B cell (primary cell): ENCODE results near the gene DOCK4. TPM values are rescaled to one million over a fixed set of nuclear protein-coding genes. Genes with fewer than 3 reads are reported as not detected.

Experiments
- ATAC-seq: fragments of 200-7000 bp; cut with Tn5 transposase; one replicate; pipeline ENCODE4 v1.10.0; 2021; ENCODE audit warnings: low read depth, mild to moderate bottlenecking, moderate number of reproducible peaks, moderate library complexity
- CTCF ChIA-PET: fragments of 350-600 bp; sonication (Branson Sonifier 250); formaldehyde crosslinking; loops from one replicate; lab custom pipeline; 2021; ENCODE audit warnings: antibody characterized with exemption, inconsistent platforms; lab: Charles Lee
- POLR2A ChIA-PET: fragments of 350-600 bp; sonication (Branson Sonifier 250); formaldehyde crosslinking; loops from one replicate; lab custom pipeline; 2021; ENCODE audit warnings: antibody characterized with exemption; lab: Charles Lee
- DNase-seq: peaks from one replicate; pipeline ENCODE4 v3.0.0; 2013
- H2AFZ ChIP-seq: 2 replicates; pipeline ENCODE4 v1.6.1; 2012; ENCODE audit warnings: mild to moderate bottlenecking, low read depth, low read length; ENCODE audit not compliant: insufficient read depth, poor library complexity, severe bottlenecking
- H3K27ac ChIP-seq, 2 donors: 1 replicate in 1 of 2; 2 replicates in 1 of 2; pipeline ENCODE4 v1.5.1; 2012 to 2013; ENCODE audit warnings: low read length in 2 of 2, mild to moderate bottlenecking in 2 of 2, moderate library complexity in 1 of 2
- H3K27me3 ChIP-seq, 4 experiments: fragments of 200-600 bp in 1 of 4; sonication (generic) in 1 of 4; replicated peaks in 1 of 4; 1 replicate in 2 of 4; 2 replicates in 2 of 4; pipeline versions ENCODE4 v1.6.1 to v1.7.0; 2013 to 2016; ENCODE audit warnings: low read length in 3 of 4, mild to moderate bottlenecking in 2 of 4, mixed read lengths in 1 of 4, moderate library complexity in 1 of 4; ENCODE audit not compliant: insufficient read depth in 4 of 4, control insufficient read depth in 3 of 4; ENCODE audit errors: control extremely low read depth in 1 of 4
- H3K36me3 ChIP-seq, 2 experiments: replicated peaks in 1 of 2; 1 replicate in 1 of 2; 2 replicates in 1 of 2; pipeline versions ENCODE4 v1.6.1 to v1.7.1; 2013; ENCODE audit warnings: low read length in 1 of 2; ENCODE audit not compliant: insufficient read depth in 2 of 2, control insufficient read depth in 1 of 2; ENCODE audit errors: control extremely low read depth in 1 of 2, extremely low read depth in 1 of 2
- H3K4me1 ChIP-seq, 2 donors: fragments of 200-600 bp in 1 of 2; sonication (generic) in 1 of 2; 1 replicate in 1 of 2; 2 replicates in 1 of 2; pipeline versions ENCODE4 v1.5.1 to v1.6.1; 2013 to 2017; ENCODE audit warnings: low read length in 2 of 2; ENCODE audit not compliant: control insufficient read depth in 2 of 2, insufficient read depth in 2 of 2
- H3K4me2 ChIP-seq: replicated peaks from 2 replicates; pipeline ENCODE3; 2012; ENCODE audit warnings: mild to moderate bottlenecking, low read depth, low read length; ENCODE audit not compliant: poor library complexity, severe bottlenecking
- H3K4me3 ChIP-seq, 5 experiments: fragments of 200-600 bp in 1 of 5; sonication (generic) in 1 of 5; 1 replicate in 3 of 5; 2 replicates in 2 of 5; pipeline versions ENCODE4 v1.5.1 to v1.7.0; 2011 to 2016; ENCODE audit warnings: low read length in 4 of 5, mild to moderate bottlenecking in 4 of 5, low read depth in 2 of 5, control low read depth in 1 of 5, moderate library complexity in 1 of 5; ENCODE audit not compliant: insufficient read depth in 1 of 5; ENCODE audit errors: control extremely low read depth in 1 of 5, extremely low read depth in 1 of 5
- H3K79me2 ChIP-seq: fragments of 200-600 bp; sonication (generic); one replicate; pipeline ENCODE4 v1.6.0; 2016; ENCODE audit warnings: low read length; ENCODE audit not compliant: control insufficient read depth, insufficient read depth
- H3K9ac ChIP-seq: fragments of 200-600 bp; sonication (generic); 2 replicates; pipeline ENCODE4 v1.6.1; 2017; ENCODE audit warnings: mild to moderate bottlenecking, low read length, moderate library complexity
- H3K9me3 ChIP-seq, 3 donors: one replicate each; pipeline versions ENCODE4 v1.6.1 to v1.7.1; 2013; ENCODE audit warnings: low read length in 2 of 3; ENCODE audit not compliant: control insufficient read depth in 2 of 3, insufficient read depth in 1 of 3; ENCODE audit errors: control extremely low read depth in 1 of 3
- H4K20me1 ChIP-seq: 2 replicates; pipeline ENCODE4 v1.6.0; 2012; ENCODE audit warnings: mild to moderate bottlenecking, low read length; ENCODE audit not compliant: insufficient read depth, control insufficient read depth, poor library complexity, severe bottlenecking
- H3K27ac Mint-ChIP-seq: one replicate; pipeline ENCODE4 v1.8.0; 2021; ENCODE audit warnings: mixed read lengths
- H3K27me3 Mint-ChIP-seq: one replicate; pipeline ENCODE4 v1.8.0; 2021; ENCODE audit warnings: mixed read lengths
- H3K4me1 Mint-ChIP-seq: one replicate; pipeline ENCODE4 v1.8.0; 2021; ENCODE audit warnings: mixed read lengths
- H3K4me3 Mint-ChIP-seq: one replicate; pipeline ENCODE4 v1.8.0; 2021; ENCODE audit warnings: mixed read lengths
- H3K9me3 Mint-ChIP-seq: one replicate; pipeline ENCODE4 v1.8.0; 2022; ENCODE audit warnings: mixed read lengths; ENCODE audit not compliant: insufficient read depth
- CTCF ChIP-seq: fragments of 200-600 bp; IDR thresholded peaks from one replicate; pipeline ENCODE4 v1.8.0; 2022; ENCODE audit warnings: antibody characterized with exemption, mild to moderate bottlenecking
- EZH2 ChIP-seq: IDR thresholded peaks from 2 replicates; pipeline ENCODE4 v1.6.1; 2012; ENCODE audit warnings: borderline replicate concordance, low read depth, mild to moderate bottlenecking, moderate library complexity, low read length; ENCODE audit not compliant: insufficient read depth, poor library complexity, severe bottlenecking
- WGBS: methylation state at CpG from one replicate; pipeline ENCODE4 v1.1.5; 2013; ENCODE audit warnings: missing lambda C conversion rate; ENCODE audit not compliant: insufficient coverage; 5-methylcytosine and 5-hydroxymethylcytosine counted together
- intact Hi-C: fragments of 100-400 bp; cut with micrococcal nuclease; formaldehyde crosslinking; loops from one replicate; pipeline ENCODE4 v1.10.0; 2022
- polyA plus RNA-seq: library from polyadenylated mRNA; depleted of rRNA; stranded (reverse); fragments of >200 nt; gene quantifications from 2 replicates; pipeline ENCODE4 v1.2.3, GENCODE V29; 2012
- total RNA-seq, 2 donors: library from RNA; stranded (reverse); fragments of 120-200 nt in 1 of 2; gene quantifications; 1 replicate in 1 of 2; 2 replicates in 1 of 2; pipeline versions ENCODE4 v1.2.3 to v1.2.4, GENCODE V29; 2013 to 2022

Gene DOCK4
- total and polyA plus RNA-seq, 2 donors (not counting 1 experiment from before 2014, with no cell fraction given): 0.03 to 4.1 TPM

- Mint-ChIP-seq H3K4me3 (no peak overlapping the region), H3K27ac (no peak overlapping the region), H3K27me3 (peaks cover 4% of the 10 kb centered on the region), H3K4me1 (no peaks in the 10 kb centered on the region), H3K9me3 (no peaks in the 10 kb centered on the region)
- Histone ChIP-seq H3K36me3 (no peaks in the 10 kb centered on the region), H2AFZ (no peak overlapping the region), H3K27ac (no peak overlapping the region), H3K9me3 (no peaks in the 10 kb centered on the region), H3K4me1 (no peaks in the 10 kb centered on the region), H3K9ac (no peak overlapping the region), H3K4me2 (no peak overlapping the region), H3K79me2 (no peaks in the 10 kb centered on the region), H4K20me1 (no peaks in the 10 kb centered on the region), H3K27me3 (no peaks in the 10 kb centered on the region), H3K4me3 (no peak overlapping the region)
- POLR2A ChIA-PET: no interaction called here
- intact Hi-C loops: no loop called here
- DNase-seq: no peak
- WGBS: no CpG with 5 or more reads among the region's 3 CpGs
- CTCF ChIA-PET: no interaction called here
- TF ChIP-seq EZH2 (no peak), CTCF (no peak)
- no peak for ATAC-seq
These were observed 191.1 kb downstream of the DOCK4 start for GRCh38 chr7:112015146-112015545.

GRCh38 chr7:112014347-112014746, 191.9 kb downstream of the DOCK4 start:
- TF ChIP-seq EZH2: no peak
- TF ChIP-seq CTCF: no peak
- WGBS: 100% methylated on average over 1 of the region's 1 CpG
- Mint-ChIP-seq H3K9me3 (no peaks in the 10 kb centered on the region), H3K27me3 (peaks cover 4% of the 10 kb centered on the region), H3K4me3 (no peak overlapping the region), H3K27ac (no peak overlapping the region), H3K4me1 (no peaks in the 10 kb centered on the region)
- ChIA-PET CTCF (no interaction called here), POLR2A (no interaction called here)
- Histone ChIP-seq H3K9me3 (no peaks in the 10 kb centered on the region), H3K4me3 (no peak overlapping the region), H4K20me1 (no peaks in the 10 kb centered on the region), H3K79me2 (no peaks in the 10 kb centered on the region), H3K36me3 (no peaks in the 10 kb centered on the region), H2AFZ (no peak overlapping the region), H3K4me1 (no peaks in the 10 kb centered on the region), H3K27me3 (no peaks in the 10 kb centered on the region), H3K27ac (no peak overlapping the region), H3K9ac (no peak overlapping the region), H3K4me2 (no peak overlapping the region)
- ATAC-seq: no peak
- no peak for DNase-seq
- intact Hi-C loops: no loop called here
